ENCODE measurements around the gene CIB4.

GRCh38 chr2:26674771-26675170 lies 33.6 kb upstream of the CIB4 start:
- TF ChIP-seq, protein P1, sequence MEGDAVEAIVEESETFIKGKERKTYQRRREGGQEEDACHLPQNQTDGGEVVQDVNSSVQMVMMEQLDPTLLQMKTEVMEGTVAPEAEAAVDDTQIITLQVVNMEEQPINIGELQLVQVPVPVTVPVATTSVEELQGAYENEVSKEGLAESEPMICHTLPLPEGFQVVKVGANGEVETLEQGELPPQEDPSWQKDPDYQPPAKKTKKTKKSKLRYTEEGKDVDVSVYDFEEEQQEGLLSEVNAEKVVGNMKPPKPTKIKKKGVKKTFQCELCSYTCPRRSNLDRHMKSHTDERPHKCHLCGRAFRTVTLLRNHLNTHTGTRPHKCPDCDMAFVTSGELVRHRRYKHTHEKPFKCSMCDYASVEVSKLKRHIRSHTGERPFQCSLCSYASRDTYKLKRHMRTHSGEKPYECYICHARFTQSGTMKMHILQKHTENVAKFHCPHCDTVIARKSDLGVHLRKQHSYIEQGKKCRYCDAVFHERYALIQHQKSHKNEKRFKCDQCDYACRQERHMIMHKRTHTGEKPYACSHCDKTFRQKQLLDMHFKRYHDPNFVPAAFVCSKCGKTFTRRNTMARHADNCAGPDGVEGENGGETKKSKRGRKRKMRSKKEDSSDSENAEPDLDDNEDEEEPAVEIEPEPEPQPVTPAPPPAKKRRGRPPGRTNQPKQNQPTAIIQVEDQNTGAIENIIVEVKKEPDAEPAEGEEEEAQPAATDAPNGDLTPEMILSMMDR (conservative IDR thresholded peaks at IDR 0.05; ENCODE audit: low read depth, low read length) = no peak
- no peak for TF ChIP-seq SMC3 (IDR thresholded peaks at IDR 0.05; ENCODE audit: low read depth, low read length)
- TF ChIP-seq BHLHE40 (IDR thresholded peaks at IDR 0.05; ENCODE audit: low read depth, low read length) = no peak
- TF ChIP-seq POLR2A (IDR thresholded peaks at IDR 0.05; ENCODE audit: low read depth, low read length) = no peak
- TF ChIP-seq RAD21 (IDR thresholded peaks at IDR 0.05; ENCODE audit: low read length) = no peak
- no peak for TF ChIP-seq MAFK (IDR thresholded peaks at IDR 0.05; ENCODE audit: low read depth, low read length)
- no peak for TF ChIP-seq CEBPB (IDR thresholded peaks at IDR 0.05; ENCODE audit: low read depth, low read length)

Measured in IMR-90 (cell line).